ENCODE results near the gene AGAP3. TPM values are rescaled to one million over a fixed set of nuclear protein-coding genes. Genes with fewer than 3 reads are reported as not detected.

The AGAP3 gene
- total RNA-seq, 1 experiment from 2014 or later, result 70.2 TPM

- H3K4me1 ChIP-seq, result peaks cover 21% of the 10 kb centered on the region
- H3K9me3 ChIP-seq, result no peaks in the 10 kb centered on the region
- no peaks in the 10 kb centered on the region for H3K27me3 Mint-ChIP-seq (ENCODE audit: insufficient read depth, unreplicated experiment)
- H3K4me3 Mint-ChIP-seq (ENCODE audit: unreplicated experiment), result no peak overlapping the region
- ChIA-PET CTCF (interaction anchor here (0.7 to 1.5 kb wide), 3 partner anchors 16 to 90 kb away, joined by 3 to 6 read pairs (median 3); partner anchors contain the start of gene ABCB8), POLR2A (no interaction called here)
- no peaks in the 10 kb centered on the region for H3K27me3 ChIP-seq (replicated peaks; ENCODE audit: control insufficient read depth, insufficient read depth, low read length)
- no peak for TF ChIP-seq CTCF (IDR thresholded peaks at IDR 0.05; ENCODE audit: insufficient read depth in 1 of 2, low read depth in 1 of 2, low read length in 1 of 2, severe bottlenecking in 1 of 2, unreplicated experiment in 1 of 2)
- peaks cover 29% of the 10 kb centered on the region for H3K4me1 Mint-ChIP-seq (ENCODE audit: low read depth, unreplicated experiment)
- intact Hi-C loops (cut with micrococcal nuclease; ENCODE audit: unreplicated experiment), result no loop called here
- no peak for DNase-seq
- H3K27ac Mint-ChIP-seq (ENCODE audit: unreplicated experiment), result no peak overlapping the region
- BruUV-seq (replicated peaks), result no TSS peak
- no peak overlapping the region for H3K4me3 ChIP-seq (ENCODE audit: low read depth, low read length)
- H3K36me3 ChIP-seq (ENCODE audit: control insufficient read depth, insufficient read depth, low read length), result no peaks in the 10 kb centered on the region
- H3K36me3 Mint-ChIP-seq (ENCODE audit: insufficient read depth, unreplicated experiment), result peaks cover 12% of the 10 kb centered on the region
- H3K9me3 Mint-ChIP-seq (ENCODE audit: unreplicated experiment), result no peaks in the 10 kb centered on the region
Measured at GRCh38 chr7:151107882-151108281, 21.6 kb downstream of the AGAP3 start.

- H3K4me3 ChIP-seq (ENCODE audit: low read depth, low read length), result no peak overlapping the region
- Mint-ChIP-seq H3K9me3 (ENCODE audit: unreplicated experiment) (no peaks in the 10 kb centered on the region), H3K4me1 (ENCODE audit: low read depth, unreplicated experiment) (peaks cover 37% of the 10 kb centered on the region), H3K27me3 (ENCODE audit: insufficient read depth, unreplicated experiment) (no peaks in the 10 kb centered on the region), H3K4me3 (ENCODE audit: unreplicated experiment) (no peak overlapping the region), H3K27ac (ENCODE audit: unreplicated experiment) (peak overlapping the region; percentile 19), H3K36me3 (ENCODE audit: insufficient read depth, unreplicated experiment) (peaks cover 12% of the 10 kb centered on the region)
- no peak for TF ChIP-seq CTCF (IDR thresholded peaks at IDR 0.05; ENCODE audit: insufficient read depth in 1 of 2, low read depth in 1 of 2, low read length in 1 of 2, severe bottlenecking in 1 of 2, unreplicated experiment in 1 of 2)
- no peaks in the 10 kb centered on the region for H3K27me3 ChIP-seq (replicated peaks; ENCODE audit: control insufficient read depth, insufficient read depth, low read length)
- no peaks in the 10 kb centered on the region for H3K36me3 ChIP-seq (ENCODE audit: control insufficient read depth, insufficient read depth, low read length)
- no peaks in the 10 kb centered on the region for H3K9me3 ChIP-seq
- H3K4me1 ChIP-seq, result peaks cover 36% of the 10 kb centered on the region
- no TSS peak for BruUV-seq (replicated peaks)
- ChIA-PET CTCF (interaction anchor here (0.6 to 1.5 kb wide), 6 partner anchors 29 to 466 kb away, joined by 3 to 6 read pairs (median 4); partner anchors contain the start of genes ABCB8 and FASTK), POLR2A (no interaction called here)
- intact Hi-C loops (cut with micrococcal nuclease; ENCODE audit: unreplicated experiment), result loop anchor here (2.0 to 5.0 kb wide), 4 partner anchors 51 to 211 kb away; partner anchors contain the start of gene SLC4A2
- DNase-seq, result no peak
Measured at GRCh38 chr7:151109094-151110048, 23.1 kb downstream of the AGAP3 start.

GRCh38 chr7:151110236-151110940 is 24.1 kb downstream of the AGAP3 start:
- H3K27ac Mint-ChIP-seq (ENCODE audit: unreplicated experiment), result no peak overlapping the region
- Histone ChIP-seq H3K4me3 (ENCODE audit: low read depth, low read length) (no peak overlapping the region), H3K36me3 (ENCODE audit: control insufficient read depth, insufficient read depth, low read length) (no peaks in the 10 kb centered on the region), H3K9me3 (no peaks in the 10 kb centered on the region), H3K27me3 (replicated peaks; ENCODE audit: control insufficient read depth, insufficient read depth, low read length) (no peaks in the 10 kb centered on the region), H3K4me1 (peaks cover 37% of the 10 kb centered on the region)
- peaks cover 37% of the 10 kb centered on the region for H3K4me1 Mint-ChIP-seq (ENCODE audit: low read depth, unreplicated experiment)
- no TSS peak for BruUV-seq (replicated peaks)
- no peak for TF ChIP-seq CTCF (IDR thresholded peaks at IDR 0.05; ENCODE audit: insufficient read depth in 1 of 2, low read depth in 1 of 2, low read length in 1 of 2, severe bottlenecking in 1 of 2, unreplicated experiment in 1 of 2)
- H3K4me3 Mint-ChIP-seq (ENCODE audit: unreplicated experiment), result no peak overlapping the region
- no peak for DNase-seq
- CTCF ChIA-PET, result interaction anchor here (0.8 to 1.9 kb wide), 4 partner anchors 25 to 148 kb away, joined by 3 to 11 read pairs (median 4); partner anchors contain the start of genes ABCB8 and ABCF2
- intact Hi-C loops (cut with micrococcal nuclease; ENCODE audit: unreplicated experiment), result loop anchor here (2.0 to 5.0 kb wide), 4 partner anchors 52 to 212 kb away; partner anchors contain the start of gene SLC4A2
- no peaks in the 10 kb centered on the region for H3K27me3 Mint-ChIP-seq (ENCODE audit: insufficient read depth, unreplicated experiment)
- H3K36me3 Mint-ChIP-seq (ENCODE audit: insufficient read depth, unreplicated experiment), result peaks cover 12% of the 10 kb centered on the region
- no peaks in the 10 kb centered on the region for H3K9me3 Mint-ChIP-seq (ENCODE audit: unreplicated experiment)
- POLR2A ChIA-PET, result no interaction called here

Measured in Caco-2 (cell line).